Measurements from ENCODE around the gene MPND.
A peak's percentile ranks its signal among the peaks of the same experiment; 100 is the strongest.

MPND gene

GRCh38 chr19:4385291-4386040, 42.1 kb downstream of the MPND start:
- DNase-seq = no peak

- DNase-seq = no peak
Measured at GRCh38 chr19:4386041-4386782, 42.9 kb downstream of the MPND start.

- DNase-seq = no peak
Measured at GRCh38 chr19:4388337-4389063, 45.1 kb downstream of the MPND start.

- DNase-seq = no peak
Measured at GRCh38 chr19:4389064-4389375, 45.7 kb downstream of the MPND start.

- DNase-seq = no peak
Measured at GRCh38 chr19:4389511-4390016, 46.2 kb downstream of the MPND start.

- no peak for DNase-seq
Measured at GRCh38 chr19:4390017-4390566, 46.7 kb downstream of the MPND start.

GRCh38 chr19:4390567-4391305, 47.4 kb downstream of the MPND start:
- DNase-seq = no peak

- DNase-seq = no peak
Measured at GRCh38 chr19:4391306-4391693, 47.9 kb downstream of the MPND start.

- DNase-seq = no peak
Measured at GRCh38 chr19:4391701-4392483, 48.5 kb downstream of the MPND start.

GRCh38 chr19:4393947-4394590, 50.7 kb downstream of the MPND start:
- no peak for DNase-seq

- DNase-seq = no peak
Measured at GRCh38 chr19:4396949-4397783, 53.8 kb downstream of the MPND start.

- DNase-seq = no peak
Measured at GRCh38 chr19:4399812-4400134, 56.4 kb downstream of the MPND start.

- DNase-seq = peak; percentile 89
Measured at GRCh38 chr19:4400135-4400936, 57.0 kb downstream of the MPND start, which contains the start of gene SH3GL1. Gene SH3GL1, minus strand, starts transcription at chr19:4400547. Its CDS starts 179 bp downstream, at chr19:4400368.

GRCh38 chr19:4401769-4402170, 58.4 kb downstream of the MPND start:
- no peak for DNase-seq

GRCh38 chr19:4402171-4403004, 59.0 kb downstream of the MPND start, which contains the start of gene CHAF1A:
Gene CHAF1A, plus strand, starts transcription at chr19:4402640. Its CDS starts 123 bp downstream, at chr19:4402763.
- DNase-seq = peak; percentile 95

GRCh38 chr19:4403005-4403761, 59.8 kb downstream of the MPND start:
- no peak for DNase-seq

GRCh38 chr19:4405977-4406376, 62.6 kb downstream of the MPND start:
- no peak for DNase-seq

- DNase-seq = no peak
Measured at GRCh38 chr19:4406626-4407025, 63.3 kb downstream of the MPND start.

Measured in activated gamma-delta T cell (primary cell).